ENCODE results near the gene RAB3GAP2.
"Not testable (repeated sequence)": the region's sequence is repeated elsewhere in the genome, so short reads cannot be mapped to it uniquely, and the experiment has no call there.

Gene RAB3GAP2

GRCh38 chr1:220239213-220239612, 33.0 kb downstream of the RAB3GAP2 start:
- DNase-seq: no peak

DNA sequence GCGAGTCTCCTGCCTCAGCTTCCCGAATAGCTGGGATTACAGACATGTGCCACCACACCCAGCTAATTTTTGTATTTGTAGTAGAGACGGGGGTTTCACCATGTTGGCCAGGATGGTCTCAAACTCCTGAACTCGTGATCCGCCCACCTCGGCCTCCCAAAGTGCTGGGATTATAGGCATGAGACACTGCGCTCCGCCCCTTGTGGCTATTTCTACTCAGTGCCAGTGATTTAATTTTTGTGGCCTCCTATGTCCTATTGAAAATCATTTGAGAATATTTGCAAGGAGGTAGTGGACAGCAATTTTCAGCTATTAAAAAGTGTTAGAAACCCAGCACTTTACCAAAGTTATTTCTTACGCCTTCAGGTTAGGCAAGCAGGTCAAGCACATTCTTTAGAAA, 36.0 kb downstream of the RAB3GAP2 start:
- not testable (repeated sequence) for DNase-seq

- no peak for DNase-seq
Observed at GRCh38 chr1:220235462-220235861, 36.8 kb downstream of the RAB3GAP2 start.

GRCh38 chr1:220233927-220234326, 38.3 kb downstream of the RAB3GAP2 start:
- DNase-seq: no peak

DNA sequence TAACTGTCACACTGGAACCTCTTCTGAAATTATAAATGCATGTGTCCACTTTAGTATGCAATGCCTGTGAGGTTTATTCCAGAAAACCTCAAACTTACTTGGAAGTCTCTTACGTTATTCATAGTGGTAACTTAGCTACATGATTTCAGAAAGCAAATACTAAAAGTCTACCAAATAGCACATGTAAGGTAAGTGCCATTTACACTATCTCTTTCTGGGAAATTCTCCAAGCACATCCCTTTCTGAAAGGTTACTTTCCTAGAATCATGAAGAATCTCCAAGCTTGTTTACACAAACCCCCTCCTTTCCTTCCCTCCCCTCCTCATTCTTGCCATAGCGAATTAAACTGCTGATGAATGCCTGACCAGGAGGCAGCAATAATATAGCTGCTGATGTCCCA, 42.5 kb downstream of the RAB3GAP2 start:
- DNase-seq: no peak

DNA sequence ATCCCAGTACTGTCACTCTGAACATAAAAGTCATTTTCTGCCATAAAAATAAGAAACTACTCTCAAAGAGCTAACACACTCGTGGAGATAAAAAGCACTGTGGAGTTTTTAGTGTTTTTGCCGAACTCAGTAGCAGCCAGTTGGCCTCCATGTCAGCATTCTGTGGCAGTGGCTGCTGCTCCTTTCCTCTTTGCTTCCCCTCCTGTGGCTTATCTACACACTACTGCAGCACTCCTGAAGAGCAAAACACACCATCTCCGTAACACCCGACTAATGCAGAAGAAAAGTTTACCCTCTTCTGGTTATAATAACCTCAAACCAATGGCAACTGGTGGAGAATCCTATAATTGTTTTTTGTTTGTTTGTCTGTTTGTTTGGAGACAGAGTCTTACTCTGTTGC, 44.9 kb downstream of the RAB3GAP2 start:
- no peak for DNase-seq

GRCh38 chr1:220226752-220227151, 45.5 kb downstream of the RAB3GAP2 start:
- DNase-seq: no peak

- no peak for DNase-seq
Observed at GRCh38 chr1:220225957-220226356, 46.3 kb downstream of the RAB3GAP2 start.

DNA sequence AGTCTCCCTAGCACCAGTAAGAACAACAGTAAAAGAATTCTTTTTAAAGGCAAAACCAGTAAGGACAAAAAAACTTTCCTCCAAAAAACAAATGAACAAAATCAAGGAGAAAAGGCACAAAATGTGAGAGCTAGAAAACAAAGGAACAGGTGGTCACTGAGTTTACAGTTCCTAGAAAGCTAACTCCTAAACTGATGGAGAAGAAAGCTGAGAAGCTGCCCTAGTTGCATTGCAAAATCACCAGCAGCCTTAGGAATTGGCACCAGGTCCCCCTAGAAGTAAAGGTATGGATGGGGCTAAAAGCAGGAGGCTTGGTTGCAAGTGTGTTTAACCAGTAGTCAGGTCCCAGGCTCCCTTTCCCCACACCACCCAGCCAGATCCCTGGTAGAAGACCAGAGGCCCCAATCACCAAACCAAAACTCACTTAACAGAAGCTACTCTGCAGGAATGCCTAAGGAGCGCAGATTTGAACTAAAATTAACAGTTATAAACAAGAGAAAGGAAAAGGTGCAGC, 47.6 kb downstream of the RAB3GAP2 start:
- DNase-seq: no peak

- DNase-seq: no peak
Observed at GRCh38 chr1:220224033-220224432, 48.2 kb downstream of the RAB3GAP2 start.

DNA sequence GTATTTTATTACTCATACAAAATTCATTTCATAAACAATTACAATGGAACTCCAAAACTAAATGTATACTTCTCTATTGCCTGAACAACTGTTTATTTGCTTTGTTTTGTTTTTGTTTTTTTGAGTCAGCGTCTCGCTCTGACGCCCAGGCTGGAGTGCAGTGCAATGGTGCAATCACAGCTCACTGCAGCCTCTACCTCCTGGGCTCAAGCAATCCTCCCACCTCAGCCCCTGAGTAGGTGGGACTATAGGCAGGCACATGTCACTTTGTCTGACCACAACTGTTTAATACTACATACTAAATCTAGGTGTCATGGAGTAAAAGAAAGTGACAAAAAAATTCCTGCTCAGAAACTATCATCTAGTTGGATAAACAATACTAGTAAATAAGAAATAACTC, 49.3 kb downstream of the RAB3GAP2 start:
- no peak for DNase-seq

- no peak for DNase-seq
Observed at GRCh38 chr1:220221670-220222069, 50.6 kb downstream of the RAB3GAP2 start.

GRCh38 chr1:220221269-220221668, 51.0 kb downstream of the RAB3GAP2 start:
- DNase-seq: no peak

DNA sequence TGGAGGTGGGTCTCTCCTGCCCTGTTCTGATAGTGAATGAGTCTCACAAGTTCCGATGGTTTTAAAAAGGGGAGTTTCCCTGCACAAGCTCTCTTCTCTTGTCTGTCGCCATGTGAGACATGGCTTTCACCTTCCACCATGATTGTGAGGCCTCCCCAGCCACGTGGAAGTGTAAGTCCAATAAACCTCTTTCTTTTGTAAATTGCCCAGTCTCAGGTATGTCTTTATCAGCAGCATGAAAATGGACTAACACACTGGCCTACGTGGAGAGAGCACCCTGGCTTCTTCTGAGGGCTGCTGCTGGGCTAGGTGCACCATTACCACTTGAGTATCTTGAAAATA, 51.6 kb downstream of the RAB3GAP2 start:
- DNase-seq: not testable (repeated sequence)

- no peak for DNase-seq
Observed at GRCh38 chr1:220219865-220220698, 52.2 kb downstream of the RAB3GAP2 start.

DNA sequence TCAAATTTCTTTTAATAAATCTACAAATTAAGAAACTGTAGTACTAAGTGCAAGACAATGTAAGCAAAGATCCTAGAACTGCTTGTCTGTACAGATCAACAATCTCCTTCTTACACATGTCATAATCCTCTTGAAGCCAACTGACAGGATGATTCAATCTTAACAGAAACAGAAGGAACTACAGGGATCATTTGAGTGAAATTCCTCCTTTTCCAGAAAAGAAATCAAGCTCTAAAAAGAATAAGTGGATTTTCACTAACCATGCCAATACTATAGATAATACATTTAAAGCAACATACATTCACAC, 53.2 kb downstream of the RAB3GAP2 start:
- DNase-seq: no peak

GRCh38 chr1:220218397-220219135, 53.7 kb downstream of the RAB3GAP2 start:
- peak; percentile 33 for DNase-seq

GRCh38 chr1:220217383-220217988, 54.8 kb downstream of the RAB3GAP2 start:
- peak; percentile 10 for DNase-seq

- DNase-seq: no peak
Observed at GRCh38 chr1:220213382-220213983, 58.8 kb downstream of the RAB3GAP2 start.

- DNase-seq: no peak
Observed at GRCh38 chr1:220207411-220207810, 64.8 kb downstream of the RAB3GAP2 start.

DNA sequence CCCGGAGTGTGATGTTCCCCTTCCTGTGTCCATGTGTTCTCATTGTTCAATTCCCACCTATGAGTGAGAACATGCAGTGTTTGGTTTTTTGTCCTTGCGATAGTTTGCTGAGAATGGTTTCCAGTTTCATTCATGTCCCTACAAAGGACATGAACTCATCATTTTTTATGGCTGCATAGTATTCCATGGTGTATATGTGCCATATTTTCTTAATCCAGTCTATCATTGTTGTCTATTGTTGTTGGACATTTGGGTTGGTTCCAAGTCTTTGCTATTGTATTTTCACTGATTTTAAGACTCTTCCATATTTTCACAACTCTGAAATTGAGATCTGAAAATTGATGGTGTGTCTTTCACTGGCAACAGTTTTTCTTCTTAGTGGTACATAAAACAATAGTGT, 67.5 kb downstream of the RAB3GAP2 start:
- DNase-seq: not testable (repeated sequence)

- DNase-seq: no peak
Observed at GRCh38 chr1:220203816-220204215, 68.4 kb downstream of the RAB3GAP2 start.

GRCh38 chr1:220198186-220199005, 73.9 kb downstream of the RAB3GAP2 start:
- no peak for DNase-seq
